NCI-H2196 treated with DMSO at 0.1 percent for 48 hours (cell line): Measurements from ENCODE around the gene ARL6IP1.

Source experiments
- DNase-seq: peaks from one replicate; lab custom pipeline; 2025; ENCODE audit not compliant: unreplicated experiment; lab: John Stamatoyannopoulos, UW

ARL6IP1 gene

GRCh38 chr16:18801145-18801972 lies at the start of gene ARL6IP1:
ARL6IP1 (minus strand) TSS chr16:18801549; CDS start chr16:18801466, 83 bp downstream.
- DNase-seq, result peak; percentile 99

- DNase-seq, result no peak
These were observed 45.1 kb upstream of the ARL6IP1 start for GRCh38 chr16:18846416-18846815.

- DNase-seq, result no peak
These were observed 41.2 kb upstream of the ARL6IP1 start for GRCh38 chr16:18842565-18842964.

- DNase-seq, result no peak
These were observed 40.6 kb upstream of the ARL6IP1 start for GRCh38 chr16:18841833-18842525.

- no peak for DNase-seq
These were observed 38.2 kb upstream of the ARL6IP1 start for GRCh38 chr16:18839555-18839954.

GRCh38 chr16:18836702-18837101 lies 35.4 kb upstream of the ARL6IP1 start:
- DNase-seq, result no peak

- DNase-seq, result no peak
These were observed 33.5 kb upstream of the ARL6IP1 start for GRCh38 chr16:18834864-18835263.

GRCh38 chr16:18833707-18834505 lies 32.6 kb upstream of the ARL6IP1 start:
- no peak for DNase-seq

GRCh38 chr16:18832613-18833012 lies 31.3 kb upstream of the ARL6IP1 start:
- DNase-seq, result no peak

- no peak for DNase-seq
These were observed 30.7 kb upstream of the ARL6IP1 start for GRCh38 chr16:18832006-18832405.

- DNase-seq, result no peak
These were observed 27.9 kb upstream of the ARL6IP1 start for GRCh38 chr16:18829251-18829650.

GRCh38 chr16:18827890-18828289 lies 26.5 kb upstream of the ARL6IP1 start:
- no peak for DNase-seq

- DNase-seq, result no peak
These were observed 14.9 kb upstream of the ARL6IP1 start for GRCh38 chr16:18816286-18816685.

- DNase-seq, result no peak
These were observed 10.6 kb upstream of the ARL6IP1 start for GRCh38 chr16:18811925-18812324.

GRCh38 chr16:18809165-18809564 lies 7.8 kb upstream of the ARL6IP1 start:
- no peak for DNase-seq

GRCh38 chr16:18805257-18805773 lies 4.0 kb upstream of the ARL6IP1 start:
- no peak for DNase-seq

GRCh38 chr16:18804540-18804939 lies 3.2 kb upstream of the ARL6IP1 start:
- no peak for DNase-seq

- DNase-seq, result no peak
These were observed 2.5 kb upstream of the ARL6IP1 start for GRCh38 chr16:18803569-18804462.

- DNase-seq, result no peak
These were observed 1.5 kb upstream of the ARL6IP1 start for GRCh38 chr16:18802767-18803343.

- no peak for DNase-seq
These were observed 589 bp downstream of the ARL6IP1 start for GRCh38 chr16:18800775-18801144.
